Measurements from ENCODE around the gene MYADM. TPM values are rescaled to one million over a fixed set of nuclear protein-coding genes. Genes with fewer than 3 reads are reported as not detected.

The MYADM gene
- total and polyA plus RNA-seq, 2 donors (not counting 1 experiment from before 2014, with no cell fraction given) = 18.5 to 172 TPM

GRCh38 chr19:53879140-53880081, 11.7 kb downstream of the MYADM start:
- ChIA-PET CTCF (interaction anchor here (0.6 kb wide), 1 partner anchor 1597 kb away, joined by 3 read pairs; no protein-coding TSS in a partner anchor), POLR2A (no interaction called here)
- DNase-seq = peak; percentile 84
- intact Hi-C loops (cut with micrococcal nuclease) = loop anchor here (1.0 to 5.0 kb wide), 2 partner anchors 12 to 37 kb away; partner anchors contain the start of gene MYADM
- Mint-ChIP-seq H3K27ac (peak overlapping the region; percentile 37), H3K27me3 (peaks cover 16% of the 10 kb centered on the region), H3K4me3 (no peak overlapping the region), H3K9me3 (ENCODE audit: insufficient read depth) (no peaks in the 10 kb centered on the region), H3K4me1 (peaks cover 40% of the 10 kb centered on the region)
- Histone ChIP-seq H3K9ac (ENCODE audit: low read length) (peak overlapping the region; percentile 57), H3K27ac (ENCODE audit: low read length in 2 of 2) (no peak overlapping the region), H3K4me1 (ENCODE audit: control insufficient read depth in 2 of 2, insufficient read depth in 2 of 2, low read length in 2 of 2) (peaks cover 63 to 74% of the 10 kb centered on the region in 2 donors), H3K79me2 (ENCODE audit: control insufficient read depth, insufficient read depth, low read length) (peaks cover 26% of the 10 kb centered on the region), H3K4me3 (ENCODE audit: control extremely low read depth in 1 of 5, extremely low read depth in 1 of 5, insufficient read depth in 1 of 5, low read depth in 2 of 5, low read length in 4 of 5) (peak overlapping the region; percentile 34 to 65 (median 49)), H3K4me2 (replicated peaks; ENCODE audit: low read depth, low read length, poor library complexity, severe bottlenecking) (peak overlapping the region; percentile 90), H3K27me3 (replicated peaks in 1 of 4; ENCODE audit: control extremely low read depth in 1 of 4, control insufficient read depth in 3 of 4, insufficient read depth in 4 of 4, low read length in 3 of 4) (peaks cover 0 to 54% (median 43%) of the 10 kb centered on the region in 4 experiments), H4K20me1 (ENCODE audit: control insufficient read depth, insufficient read depth, low read length, poor library complexity, severe bottlenecking) (peaks cover 28% of the 10 kb centered on the region), H3K9me3 (ENCODE audit: control extremely low read depth in 1 of 3, control insufficient read depth in 2 of 3, insufficient read depth in 1 of 3, low read length in 2 of 3) (peaks cover 0 to 16% (median 0%) of the 10 kb centered on the region in 3 donors), H2AFZ (ENCODE audit: insufficient read depth, low read depth, low read length, poor library complexity, severe bottlenecking) (peak overlapping the region; percentile 36), H3K36me3 (replicated peaks in 1 of 2; ENCODE audit: control extremely low read depth in 1 of 2, control insufficient read depth in 1 of 2, extremely low read depth in 1 of 2, insufficient read depth in 2 of 2, low read length in 1 of 2) (peaks cover 0 to 12% of the 10 kb centered on the region in 2 experiments)
- 4% methylated on average over 48 of the region's 51 CpGs for WGBS (ENCODE audit: insufficient coverage)
- TF ChIP-seq EZH2 (IDR thresholded peaks at IDR 0.05; ENCODE audit: borderline replicate concordance, insufficient read depth, low read depth, low read length, poor library complexity, severe bottlenecking) = no peak
- TF ChIP-seq CTCF (IDR thresholded peaks at IDR 0.05) = no peak
- ATAC-seq (ENCODE audit: low read depth) = peak; percentile 86

Measured in B cell (primary cell).